HCT116 (cell line): Measurements from ENCODE around the gene TMEM61.

ENCODE experiments used
- EZH2 ChIP-seq: fragments of 200-600 bp; sonication (generic); IDR thresholded peaks from 2 replicates; pipeline ENCODE4 v1.6.1; 2017; ENCODE audit warnings: antibody characterized with exemption, mixed run types
- SP1 ChIP-seq: IDR thresholded peaks from 2 replicates; pipeline ENCODE4 v1.6.1; 2012; ENCODE audit warnings: low read depth
- TCF7L2 ChIP-seq: IDR thresholded peaks from 2 replicates; pipeline ENCODE4 v1.7.0; 2011; ENCODE audit warnings: borderline replicate concordance, inconsistent platforms; ENCODE audit not compliant: insufficient read depth, insufficient read length; ENCODE audit errors: extremely low read depth
- TF ChIP-seq, protein P1 (sequence below), 3 experiments: fragments of 200-600 bp in 1 of 3; sonication (generic) in 1 of 3; IDR thresholded peaks in 2 of 3; conservative IDR thresholded peaks in 1 of 3; 2 replicates each; pipeline ENCODE4 v1.5.1; 2012 to 2017; ENCODE audit warnings: low read depth in 2 of 3, low read length in 2 of 3, antibody characterized with exemption in 1 of 3, borderline replicate concordance in 1 of 3, control low read depth in 1 of 3, mild to moderate bottlenecking in 1 of 3, mixed read lengths in 1 of 3, mixed run types in 1 of 3, moderate library complexity in 1 of 3; ENCODE audit not compliant: insufficient read depth in 1 of 3

DNA sequence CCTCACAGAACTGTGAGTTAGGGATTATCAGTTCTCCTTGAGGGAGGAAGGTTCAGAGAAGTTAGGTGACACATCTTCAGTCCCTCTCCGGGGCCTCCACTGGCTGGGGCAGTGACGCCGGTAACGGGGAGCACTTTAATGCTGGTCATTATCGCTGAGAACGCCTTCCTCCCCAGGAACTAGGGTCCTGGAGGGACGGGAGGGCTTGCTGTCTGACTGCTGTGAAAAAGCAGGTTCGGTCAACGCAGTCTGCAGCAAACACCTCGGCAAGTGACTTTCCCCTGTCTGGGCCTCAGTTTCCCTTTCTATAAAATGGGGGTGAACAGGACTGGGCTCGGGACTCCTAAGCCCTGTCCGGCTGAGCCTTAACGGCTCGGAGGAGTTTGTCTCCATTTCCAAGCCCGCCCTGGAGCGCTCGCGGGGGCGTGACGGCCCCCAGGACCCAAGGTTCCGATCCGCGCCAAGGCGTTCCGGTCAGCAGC is 341 bp upstream of the TMEM61 start:
- no peak for TF ChIP-seq TCF7L2
- TF ChIP-seq, protein P1, sequence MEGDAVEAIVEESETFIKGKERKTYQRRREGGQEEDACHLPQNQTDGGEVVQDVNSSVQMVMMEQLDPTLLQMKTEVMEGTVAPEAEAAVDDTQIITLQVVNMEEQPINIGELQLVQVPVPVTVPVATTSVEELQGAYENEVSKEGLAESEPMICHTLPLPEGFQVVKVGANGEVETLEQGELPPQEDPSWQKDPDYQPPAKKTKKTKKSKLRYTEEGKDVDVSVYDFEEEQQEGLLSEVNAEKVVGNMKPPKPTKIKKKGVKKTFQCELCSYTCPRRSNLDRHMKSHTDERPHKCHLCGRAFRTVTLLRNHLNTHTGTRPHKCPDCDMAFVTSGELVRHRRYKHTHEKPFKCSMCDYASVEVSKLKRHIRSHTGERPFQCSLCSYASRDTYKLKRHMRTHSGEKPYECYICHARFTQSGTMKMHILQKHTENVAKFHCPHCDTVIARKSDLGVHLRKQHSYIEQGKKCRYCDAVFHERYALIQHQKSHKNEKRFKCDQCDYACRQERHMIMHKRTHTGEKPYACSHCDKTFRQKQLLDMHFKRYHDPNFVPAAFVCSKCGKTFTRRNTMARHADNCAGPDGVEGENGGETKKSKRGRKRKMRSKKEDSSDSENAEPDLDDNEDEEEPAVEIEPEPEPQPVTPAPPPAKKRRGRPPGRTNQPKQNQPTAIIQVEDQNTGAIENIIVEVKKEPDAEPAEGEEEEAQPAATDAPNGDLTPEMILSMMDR (IDR thresholded peaks at IDR 0.05 in 2 of 3, conservative IDR thresholded peaks at IDR 0.05 in 1 of 3; ENCODE audit: borderline replicate concordance in 1 of 3, insufficient read depth in 1 of 3, low read depth in 2 of 3, low read length in 2 of 3) = no peak
- TF ChIP-seq SP1 = no peak
- TF ChIP-seq EZH2 = no peak
